ENCODE results near the gene TAF10. TPM values are rescaled to one million over a fixed set of nuclear protein-coding genes. Genes with fewer than 3 reads are reported as not detected.

Gene TAF10
- total and polyA plus RNA-seq, 2 of the 13 experiments (the other 11 are each of a cell fraction or from before 2014, with no cell fraction given), result 71.3 to 134 TPM

DNA sequence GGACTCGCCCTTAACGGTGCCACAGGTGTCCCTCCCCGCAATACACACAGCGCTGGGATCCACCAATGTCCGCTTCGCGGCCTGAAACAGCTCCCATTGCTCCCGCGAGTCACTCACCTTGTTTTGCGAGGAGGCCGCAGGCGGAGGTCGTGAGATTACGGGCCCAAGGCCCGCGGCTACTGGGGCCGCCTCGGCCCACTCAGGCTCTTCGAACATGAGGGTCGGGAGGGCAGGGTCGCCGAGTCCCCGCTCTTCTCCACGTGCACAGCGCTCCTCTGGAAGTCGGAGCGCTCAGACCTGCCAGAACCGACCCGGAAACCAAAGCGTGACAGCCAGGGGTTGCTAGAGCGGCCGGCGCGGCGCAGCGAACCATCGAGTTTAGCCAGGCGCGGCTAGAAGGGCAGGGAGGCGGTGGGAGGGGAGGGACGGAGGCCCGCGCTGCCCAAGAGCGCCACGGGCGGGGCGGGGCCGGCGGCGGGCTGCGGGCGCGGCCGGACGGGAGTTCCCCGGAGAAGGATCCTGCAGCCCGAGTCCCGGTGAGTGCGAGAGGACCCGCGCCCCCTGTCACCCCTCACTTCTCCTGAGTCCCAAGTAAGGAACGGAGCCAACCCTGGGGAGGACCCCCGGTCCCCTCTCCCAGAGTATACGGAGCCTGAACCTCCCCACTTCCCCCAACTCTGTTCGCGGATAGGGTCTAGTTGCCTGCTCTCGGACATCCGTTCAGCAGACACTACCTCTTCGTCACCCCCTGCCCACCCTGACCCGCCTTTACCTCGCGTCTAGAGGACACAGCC is 8.5 kb downstream of the TAF10 start, which contains the start of the genes ILK and RRP8:
ILK (plus strand) TSS at position 488 of the 794 bp plus-strand sequence. CDS start 498 bp downstream, outside the sequence.
RRP8 (minus strand) TSS at position 330 of the 794 bp plus-strand sequence; CDS start at position 216, 114 bp downstream.
- Histone ChIP-seq H3K4me2 (ENCODE audit: low read depth, low read length) (peak within 1 kb of the TSS; percentile 99), H3K27ac (ENCODE audit: extremely low read length, insufficient read depth, low read length) (peak within 1 kb of the TSS; percentile 83), H3K4me3 (replicated peaks in 1 of 3; ENCODE audit: insufficient read depth in 1 of 3, low read depth in 2 of 3, low read length in 3 of 3) (peak within 1 kb of the TSS; percentile 86 to 97 (median 89)), H3K9ac (ENCODE audit: insufficient read depth, low read depth, low read length) (peak within 1 kb of the TSS; percentile 93), H2AFZ (ENCODE audit: low read length) (peak within 1 kb of the TSS; percentile 51), H3K9me3 (ENCODE audit: low read length) (no peaks in the 10 kb centered on the region), H3K27me3 (ENCODE audit: control insufficient read depth in 1 of 2, insufficient read depth in 2 of 2, low read length in 2 of 2) (no peaks in the 10 kb centered on the region; a peak in 1 of 5 replicates), H3K36me3 (replicated peaks in 1 of 2; ENCODE audit: control insufficient read depth in 1 of 2, insufficient read depth in 2 of 2, low read length in 2 of 2) (peaks cover 15 to 36% of the 10 kb centered on the region in 2 experiments), H3K79me2 (ENCODE audit: insufficient read depth, low read length) (peaks cover 55% of the 10 kb centered on the region), H3K4me1 (ENCODE audit: insufficient read depth, low read length) (peaks cover 69% of the 10 kb centered on the region), H4K20me1 (ENCODE audit: insufficient read depth, low read length) (no peaks in the 10 kb centered on the region)
- FAIRE-seq, result no peak
- peak; percentile 83 for ATAC-seq
- no TSS peak for BruUV-seq (replicated peaks)
- DNase-seq (ENCODE audit: low spot score), result peak; percentile 79
- intact Hi-C loops (cut with micrococcal nuclease; ENCODE audit: unreplicated experiment) (loop anchor here (2.0 to 5.0 kb wide), 3 partner anchors 15 to 71 kb away; partner anchors contain the start of gene TPP1), in situ Hi-C loops (cut with HindIII; ENCODE audit: extremely low pct_ligation_motif_present, low pct_unique_long_range_greater_than_20kb) (loop anchor here (10.0 kb wide), 1 partner anchor 119 kb away; the partner anchor contains the start of genes ARFIP2 and TIMM10B)
- under 1% methylated on average over 59 of the region's 72 CpGs for WGBS (ENCODE audit: low lambda C conversion rate)
- POLR2A ChIA-PET, result interaction anchor here (1.3 to 2.7 kb wide), 5 partner anchors 9 to 122 kb away, joined by 4 to 22 read pairs (median 6); partner anchors contain the start of genes ARFIP2, MRPL17, TAF10 and TIMM10B
- CTCF ChIA-PET (ENCODE audit: low intra/inter-chr PET ratio, low total read pairs), result interaction anchor here (0.9 to 1.1 kb wide), 2 partner anchors 65 to 80 kb away, joined by 3 to 4 read pairs; partner anchors contain the start of gene MRPL17
- TF ChIP-seq DR1 (CRISPR knock-in tag; IDR thresholded peaks at IDR 0.05) (peak; percentile 65), HMGA1 (CRISPR knock-in tag; conservative IDR thresholded peaks at IDR 0.05) (no peak), ZNF10 (CRISPR knock-in tag; IDR thresholded peaks at IDR 0.05; ENCODE audit: borderline replicate concordance, low read depth) (no peak), ZKSCAN8 (CRISPR knock-in tag; IDR thresholded peaks at IDR 0.05; ENCODE audit: borderline replicate concordance) (peak; percentile 65; the same call in 1 of the 2 replicates), MTA3 (CRISPR knock-in tag; IDR thresholded peaks at IDR 0.05) (no peak), ZNF678 (CRISPR knock-in tag; IDR thresholded peaks at IDR 0.05) (no peak), HOXA7 (CRISPR knock-in tag; IDR thresholded peaks at IDR 0.05) (no peak), ZNF558 (CRISPR knock-in tag; IDR thresholded peaks at IDR 0.05; ENCODE audit: borderline replicate concordance) (peak; percentile 95), ZMYM4 (CRISPR knock-in tag; IDR thresholded peaks at IDR 0.05) (peak; percentile 93), GZF1 (CRISPR knock-in tag; IDR thresholded peaks at IDR 0.05) (0 out of 2 replicates have a peak, but pooled peaks have one; percentile 31), SALL1 (CRISPR knock-in tag; IDR thresholded peaks at IDR 0.05) (peak; percentile 81)
- TF ChIP-seq, protein P1, sequence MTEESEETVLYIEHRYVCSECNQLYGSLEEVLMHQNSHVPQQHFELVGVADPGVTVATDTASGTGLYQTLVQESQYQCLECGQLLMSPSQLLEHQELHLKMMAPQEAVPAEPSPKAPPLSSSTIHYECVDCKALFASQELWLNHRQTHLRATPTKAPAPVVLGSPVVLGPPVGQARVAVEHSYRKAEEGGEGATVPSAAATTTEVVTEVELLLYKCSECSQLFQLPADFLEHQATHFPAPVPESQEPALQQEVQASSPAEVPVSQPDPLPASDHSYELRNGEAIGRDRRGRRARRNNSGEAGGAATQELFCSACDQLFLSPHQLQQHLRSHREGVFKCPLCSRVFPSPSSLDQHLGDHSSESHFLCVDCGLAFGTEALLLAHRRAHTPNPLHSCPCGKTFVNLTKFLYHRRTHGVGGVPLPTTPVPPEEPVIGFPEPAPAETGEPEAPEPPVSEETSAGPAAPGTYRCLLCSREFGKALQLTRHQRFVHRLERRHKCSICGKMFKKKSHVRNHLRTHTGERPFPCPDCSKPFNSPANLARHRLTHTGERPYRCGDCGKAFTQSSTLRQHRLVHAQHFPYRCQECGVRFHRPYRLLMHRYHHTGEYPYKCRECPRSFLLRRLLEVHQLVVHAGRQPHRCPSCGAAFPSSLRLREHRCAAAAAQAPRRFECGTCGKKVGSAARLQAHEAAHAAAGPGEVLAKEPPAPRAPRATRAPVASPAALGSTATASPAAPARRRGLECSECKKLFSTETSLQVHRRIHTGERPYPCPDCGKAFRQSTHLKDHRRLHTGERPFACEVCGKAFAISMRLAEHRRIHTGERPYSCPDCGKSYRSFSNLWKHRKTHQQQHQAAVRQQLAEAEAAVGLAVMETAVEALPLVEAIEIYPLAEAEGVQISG (CRISPR knock-in tag; IDR thresholded peaks at IDR 0.05), result peak; percentile 100
- TF ChIP-seq, protein P2, sequence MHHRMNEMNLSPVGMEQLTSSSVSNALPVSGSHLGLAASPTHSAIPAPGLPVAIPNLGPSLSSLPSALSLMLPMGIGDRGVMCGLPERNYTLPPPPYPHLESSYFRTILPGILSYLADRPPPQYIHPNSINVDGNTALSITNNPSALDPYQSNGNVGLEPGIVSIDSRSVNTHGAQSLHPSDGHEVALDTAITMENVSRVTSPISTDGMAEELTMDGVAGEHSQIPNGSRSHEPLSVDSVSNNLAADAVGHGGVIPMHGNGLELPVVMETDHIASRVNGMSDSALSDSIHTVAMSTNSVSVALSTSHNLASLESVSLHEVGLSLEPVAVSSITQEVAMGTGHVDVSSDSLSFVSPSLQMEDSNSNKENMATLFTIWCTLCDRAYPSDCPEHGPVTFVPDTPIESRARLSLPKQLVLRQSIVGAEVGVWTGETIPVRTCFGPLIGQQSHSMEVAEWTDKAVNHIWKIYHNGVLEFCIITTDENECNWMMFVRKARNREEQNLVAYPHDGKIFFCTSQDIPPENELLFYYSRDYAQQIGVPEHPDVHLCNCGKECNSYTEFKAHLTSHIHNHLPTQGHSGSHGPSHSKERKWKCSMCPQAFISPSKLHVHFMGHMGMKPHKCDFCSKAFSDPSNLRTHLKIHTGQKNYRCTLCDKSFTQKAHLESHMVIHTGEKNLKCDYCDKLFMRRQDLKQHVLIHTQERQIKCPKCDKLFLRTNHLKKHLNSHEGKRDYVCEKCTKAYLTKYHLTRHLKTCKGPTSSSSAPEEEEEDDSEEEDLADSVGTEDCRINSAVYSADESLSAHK (CRISPR knock-in tag; IDR thresholded peaks at IDR 0.05; ENCODE audit: borderline replicate concordance), result peak; percentile 46; the same call in 1 of the 2 replicates
- TF ChIP-seq, protein P3, sequence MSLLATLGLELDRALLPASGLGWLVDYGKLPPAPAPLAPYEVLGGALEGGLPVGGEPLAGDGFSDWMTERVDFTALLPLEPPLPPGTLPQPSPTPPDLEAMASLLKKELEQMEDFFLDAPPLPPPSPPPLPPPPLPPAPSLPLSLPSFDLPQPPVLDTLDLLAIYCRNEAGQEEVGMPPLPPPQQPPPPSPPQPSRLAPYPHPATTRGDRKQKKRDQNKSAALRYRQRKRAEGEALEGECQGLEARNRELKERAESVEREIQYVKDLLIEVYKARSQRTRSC (CRISPR knock-in tag; IDR thresholded peaks at IDR 0.05; ENCODE audit: low read depth), result no peak
- TF ChIP-seq, protein P4, sequence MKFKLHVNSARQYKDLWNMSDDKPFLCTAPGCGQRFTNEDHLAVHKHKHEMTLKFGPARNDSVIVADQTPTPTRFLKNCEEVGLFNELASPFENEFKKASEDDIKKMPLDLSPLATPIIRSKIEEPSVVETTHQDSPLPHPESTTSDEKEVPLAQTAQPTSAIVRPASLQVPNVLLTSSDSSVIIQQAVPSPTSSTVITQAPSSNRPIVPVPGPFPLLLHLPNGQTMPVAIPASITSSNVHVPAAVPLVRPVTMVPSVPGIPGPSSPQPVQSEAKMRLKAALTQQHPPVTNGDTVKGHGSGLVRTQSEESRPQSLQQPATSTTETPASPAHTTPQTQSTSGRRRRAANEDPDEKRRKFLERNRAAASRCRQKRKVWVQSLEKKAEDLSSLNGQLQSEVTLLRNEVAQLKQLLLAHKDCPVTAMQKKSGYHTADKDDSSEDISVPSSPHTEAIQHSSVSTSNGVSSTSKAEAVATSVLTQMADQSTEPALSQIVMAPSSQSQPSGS (CRISPR knock-in tag; IDR thresholded peaks at IDR 0.05), result peak; percentile 93

Data from HepG2 (cell line).